H54 (cell line): ENCODE results near the gene KRTAP5-6.

ENCODE experiments used
- DNase-seq: peaks from one replicate; pipeline ENCODE4 v3.0.0; 2011; ENCODE audit warnings: low spot score, mixed read lengths; ENCODE audit not compliant: insufficient read length
- FAIRE-seq: peaks from 3 replicates; lab custom pipeline; 2011; peaks lifted over from hg19 to GRCh38; lab: Jason Lieb, UNC
- POLR2A ChIP-seq: IDR thresholded peaks from 2 replicates; pipeline ENCODE4 v1.6.1; 2011; ENCODE audit warnings: low read depth, mild to moderate bottlenecking, low read length

Gene KRTAP5-6

GRCh38 chr11:1727096-1727690 lies 30.2 kb downstream of the KRTAP5-6 start:
- DNase-seq (no peak), FAIRE-seq (no peak)
- TF ChIP-seq POLR2A = no peak

- FAIRE-seq = no peak
- TF ChIP-seq POLR2A = no peak
- no peak for DNase-seq
Observed at GRCh38 chr11:1727861-1728260, 30.9 kb downstream of the KRTAP5-6 start.

- DNase-seq (no peak), FAIRE-seq (no peak)
- TF ChIP-seq POLR2A = no peak
Observed at GRCh38 chr11:1728301-1728700, 31.3 kb downstream of the KRTAP5-6 start.

GRCh38 chr11:1728931-1729691 lies 32.1 kb downstream of the KRTAP5-6 start:
- DNase-seq (no peak), FAIRE-seq (no peak)
- no peak for TF ChIP-seq POLR2A

- TF ChIP-seq POLR2A = no peak
- DNase-seq (no peak), FAIRE-seq (no peak)
Observed at GRCh38 chr11:1729692-1730011, 32.7 kb downstream of the KRTAP5-6 start.

GRCh38 chr11:1730059-1730629 lies 33.1 kb downstream of the KRTAP5-6 start:
- FAIRE-seq (no peak), DNase-seq (no peak)
- no peak for TF ChIP-seq POLR2A

- TF ChIP-seq POLR2A = no peak
- no peak for FAIRE-seq
- no peak for DNase-seq
Observed at GRCh38 chr11:1731451-1732059, 34.6 kb downstream of the KRTAP5-6 start.

GRCh38 chr11:1732418-1733008 lies 35.5 kb downstream of the KRTAP5-6 start:
- FAIRE-seq = no peak
- no peak for TF ChIP-seq POLR2A
- DNase-seq = no peak

- no peak for TF ChIP-seq POLR2A
- no peak for DNase-seq
- no peak for FAIRE-seq
Observed at GRCh38 chr11:1733009-1733715, 36.2 kb downstream of the KRTAP5-6 start.

GRCh38 chr11:1733716-1734640 lies 37.0 kb downstream of the KRTAP5-6 start:
- no peak for TF ChIP-seq POLR2A
- no peak for DNase-seq
- no peak for FAIRE-seq

GRCh38 chr11:1734641-1735081 lies 37.7 kb downstream of the KRTAP5-6 start:
- FAIRE-seq = no peak
- no peak for DNase-seq

GRCh38 chr11:1735271-1735670 lies 38.3 kb downstream of the KRTAP5-6 start:
- DNase-seq (no peak), FAIRE-seq (no peak)
- no peak for TF ChIP-seq POLR2A

More at GRCh38 chr11:1734641-1735081, 37.7 kb downstream of the KRTAP5-6 start:
- TF ChIP-seq POLR2A = no peak
